Effector CD4-positive, alpha-beta T cell (primary cell): ENCODE measurements around the gene CHD2.
A peak's percentile ranks its signal among the peaks of the same experiment; 100 is the strongest.

Experiments used
- DNase-seq: peaks from one replicate; pipeline ENCODE4 v3.0.0-alpha.2; 2020

The CHD2 gene

GRCh38 chr15:92932946-92933649 lies 33.0 kb downstream of the CHD2 start:
- no peak for DNase-seq

- DNase-seq = no peak
Measured at GRCh38 chr15:92933831-92934230, 33.7 kb downstream of the CHD2 start.

DNA sequence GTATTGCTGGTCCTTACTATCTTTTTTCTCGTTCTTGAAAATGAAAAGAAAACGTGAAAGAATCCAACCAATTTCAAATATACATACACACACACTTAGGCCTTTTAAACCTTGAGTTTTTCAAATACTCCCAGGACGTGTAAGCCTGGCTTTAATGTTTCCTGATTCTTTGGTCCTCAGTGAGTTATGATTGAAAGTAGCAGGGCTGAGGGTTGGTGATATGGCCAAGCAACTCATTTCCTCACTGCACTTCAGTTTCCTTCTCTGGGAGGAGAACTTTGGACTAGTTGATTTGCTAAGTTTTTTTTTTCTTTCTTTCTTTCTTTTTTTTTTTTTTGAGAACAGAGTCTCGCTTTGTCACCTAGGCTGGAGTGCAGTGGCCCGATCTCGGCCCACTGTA lies 34.6 kb downstream of the CHD2 start:
- DNase-seq = no peak

- DNase-seq = no peak
Measured at GRCh38 chr15:92936138-92936537, 36.0 kb downstream of the CHD2 start.

GRCh38 chr15:92936693-92937092 lies 36.6 kb downstream of the CHD2 start:
- no peak for DNase-seq

- no peak for DNase-seq
Measured at GRCh38 chr15:92937901-92938300, 37.8 kb downstream of the CHD2 start.

- no peak for DNase-seq
Measured at GRCh38 chr15:92938387-92938786, 38.3 kb downstream of the CHD2 start.

DNA sequence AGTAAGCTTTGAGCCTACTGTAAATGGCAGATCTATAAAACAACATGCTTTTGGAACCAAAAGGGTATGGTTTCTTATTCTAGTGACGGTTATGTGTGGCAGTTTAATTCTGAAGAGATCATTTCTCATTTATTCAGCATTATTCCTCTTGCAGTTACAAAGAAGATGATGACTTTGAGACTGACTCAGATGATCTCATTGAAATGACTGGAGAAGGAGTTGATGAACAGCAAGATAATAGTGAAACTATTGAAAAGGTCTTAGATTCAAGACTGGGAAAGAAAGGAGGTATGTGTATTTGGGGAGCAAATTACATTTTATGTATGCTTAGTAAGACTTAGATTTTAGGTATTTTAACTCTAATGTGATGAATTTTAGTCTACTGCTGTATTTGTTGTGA lies 41.5 kb downstream of the CHD2 start:
- DNase-seq = no peak

DNA sequence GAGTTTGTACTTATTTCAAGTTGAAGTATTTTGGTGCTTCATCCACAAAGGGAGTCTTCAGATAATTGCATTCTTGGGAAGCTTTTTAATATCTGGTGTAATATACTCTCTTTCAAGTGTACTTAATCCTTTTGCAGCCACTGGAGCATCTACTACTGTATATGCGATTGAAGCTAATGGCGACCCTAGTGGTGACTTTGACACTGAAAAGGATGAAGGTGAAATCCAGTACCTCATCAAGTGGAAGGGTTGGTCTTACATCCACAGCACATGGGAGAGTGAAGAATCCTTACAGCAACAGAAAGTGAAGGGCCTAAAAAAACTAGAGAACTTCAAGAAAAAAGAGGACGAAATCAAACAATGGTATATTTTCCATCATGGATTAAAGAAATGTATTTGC lies 42.6 kb downstream of the CHD2 start:
- DNase-seq = no peak

- DNase-seq = no peak
Measured at GRCh38 chr15:92943581-92943980, 43.5 kb downstream of the CHD2 start.

GRCh38 chr15:92944946-92945521 lies 44.9 kb downstream of the CHD2 start:
- DNase-seq = no peak

DNA sequence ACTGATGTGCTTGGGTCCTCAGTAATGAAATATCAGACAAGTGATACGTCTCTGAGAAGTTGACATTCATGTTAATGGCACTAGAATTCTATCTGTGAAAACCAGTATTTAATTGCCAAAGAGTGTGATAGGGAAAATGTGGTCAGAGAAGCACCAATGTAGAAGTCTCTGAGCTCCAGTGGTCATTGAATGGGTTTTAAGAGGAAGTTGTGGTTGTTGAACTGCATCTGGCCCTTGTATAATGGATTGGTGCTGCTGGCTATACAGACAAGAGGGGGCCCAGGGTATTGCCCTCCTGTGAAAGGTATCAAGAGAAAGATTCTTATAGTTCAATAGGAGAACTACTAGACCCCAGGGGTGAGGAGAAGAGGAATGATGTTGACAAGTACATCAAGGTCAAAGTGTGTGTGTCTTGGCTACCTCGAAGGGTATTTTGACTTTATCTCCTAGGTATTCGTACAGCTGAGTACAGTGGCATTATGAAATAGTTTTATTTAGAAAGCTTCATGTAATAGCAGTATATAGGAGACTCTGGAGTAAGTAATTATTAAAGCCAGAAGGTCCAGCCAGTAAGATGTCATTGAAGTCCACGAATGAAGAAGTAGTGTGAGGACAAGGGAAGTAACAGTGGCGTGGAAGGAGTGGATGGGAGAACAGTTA lies 47.1 kb downstream of the CHD2 start:
- DNase-seq = no peak

GRCh38 chr15:92949604-92950249 lies 49.6 kb downstream of the CHD2 start:
- DNase-seq = no peak

DNA sequence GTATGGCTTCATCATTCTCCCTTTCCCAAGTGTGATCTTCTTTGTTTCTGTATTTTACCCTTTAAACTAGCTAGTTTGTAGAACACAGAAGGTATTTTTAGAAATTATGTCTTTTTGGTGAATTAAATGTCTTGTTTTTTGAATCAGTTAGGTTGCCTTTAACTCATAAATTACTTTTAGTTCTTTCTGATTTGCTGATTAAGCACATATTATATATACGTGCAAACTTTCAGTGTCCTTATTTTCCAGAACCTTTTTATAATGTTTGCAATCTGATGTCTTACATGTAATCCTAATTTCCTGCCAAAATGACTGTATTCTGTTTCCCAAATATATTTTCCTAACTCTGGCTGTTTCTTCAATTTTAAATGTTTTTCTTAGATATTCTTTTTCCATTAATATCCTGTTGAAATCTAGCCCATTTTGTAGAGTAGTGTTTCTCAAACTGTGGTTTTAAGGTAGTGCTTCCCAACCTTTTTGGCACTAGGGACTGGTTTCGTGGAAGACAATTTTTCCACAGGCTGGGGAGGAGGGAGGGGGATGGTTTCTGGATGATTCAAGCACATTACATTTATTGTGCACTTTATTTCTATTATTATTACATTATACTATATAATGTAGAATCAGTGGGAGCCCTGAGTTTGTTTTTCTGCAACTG lies 51.8 kb downstream of the CHD2 start:
- DNase-seq = no peak

DNA sequence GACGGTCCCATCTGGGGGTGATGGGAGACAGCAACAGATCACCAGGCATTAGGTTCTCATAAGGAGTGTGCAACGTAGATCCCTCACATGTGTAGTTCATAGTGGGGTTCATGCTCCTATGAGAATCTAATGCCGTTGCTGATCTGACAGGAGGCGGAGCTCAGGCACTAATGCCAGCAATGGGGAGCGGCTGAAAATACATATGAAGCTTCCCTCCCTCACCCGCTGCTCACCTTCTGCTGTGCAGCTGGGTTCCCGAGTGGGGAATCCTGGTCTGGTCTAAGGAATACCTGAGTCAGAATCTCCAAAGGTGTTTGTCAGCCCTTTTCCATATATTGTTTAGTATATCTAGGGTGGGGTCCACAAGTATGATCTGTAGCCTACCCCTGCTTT lies 52.3 kb downstream of the CHD2 start:
- no peak for DNase-seq

DNA sequence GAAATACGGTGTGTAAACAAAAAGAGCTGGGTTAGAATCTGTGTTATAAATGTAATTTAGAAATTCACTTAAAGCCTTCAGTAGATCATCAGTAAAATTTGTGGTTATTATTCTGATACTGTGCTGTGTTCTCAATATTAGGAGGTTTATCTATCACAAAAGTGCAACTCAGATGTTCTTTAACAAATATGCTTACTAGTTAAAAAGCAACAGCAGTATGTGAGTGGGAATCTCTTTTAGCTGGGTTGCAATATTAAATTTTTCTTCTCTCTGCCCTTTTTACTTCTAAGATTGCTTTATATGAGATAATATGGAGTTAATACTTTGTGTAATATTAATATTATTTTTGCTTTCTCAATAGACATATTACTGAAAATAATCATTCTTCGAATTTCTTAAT lies 53.4 kb downstream of the CHD2 start:
- no peak for DNase-seq

GRCh38 chr15:92954002-92954401 lies 53.9 kb downstream of the CHD2 start:
- DNase-seq = no peak

DNA sequence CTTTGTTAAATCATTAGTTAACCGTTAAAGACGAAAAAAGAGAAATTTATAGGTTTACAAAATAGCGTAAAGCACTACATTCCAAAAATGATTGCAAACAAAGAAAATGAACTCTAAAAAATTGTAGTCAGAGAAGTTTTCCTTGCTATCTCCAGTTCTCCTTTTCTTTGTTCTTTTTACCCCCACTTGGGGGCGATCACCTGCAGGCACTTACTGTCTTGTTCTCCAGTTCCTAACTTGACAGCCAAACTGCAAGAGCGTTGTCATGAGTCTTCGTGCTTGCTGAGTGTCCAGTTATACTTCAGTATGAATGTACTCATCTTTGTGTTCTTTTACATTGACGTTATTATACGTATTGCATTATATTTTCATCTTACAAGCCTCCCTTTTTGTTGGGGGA lies 54.5 kb downstream of the CHD2 start:
- DNase-seq = no peak

DNA sequence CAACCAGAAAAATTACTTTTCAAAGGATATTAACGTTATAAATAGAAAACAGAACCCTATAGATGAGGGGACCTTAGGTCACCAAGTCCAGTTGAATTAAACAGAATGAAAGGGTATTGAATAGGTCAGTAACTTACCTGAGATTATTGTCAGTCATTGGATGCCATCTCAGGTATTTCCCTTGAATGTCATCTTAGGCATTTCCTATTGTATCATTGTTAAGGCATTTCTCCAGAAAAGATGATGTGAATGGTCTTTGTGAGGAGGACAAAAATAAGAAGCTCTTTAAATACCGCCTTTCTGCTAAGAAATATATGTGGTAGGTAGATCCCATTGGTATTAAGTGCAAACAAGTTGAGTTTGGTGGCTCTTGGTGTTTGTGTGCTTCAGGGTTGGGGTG lies 55.6 kb downstream of the CHD2 start:
- DNase-seq = no peak

- DNase-seq = peak; percentile 42
Measured at GRCh38 chr15:92958105-92958504, 58.0 kb downstream of the CHD2 start.

GRCh38 chr15:92959219-92959618 lies 59.1 kb downstream of the CHD2 start:
- DNase-seq = no peak

GRCh38 chr15:92960996-92961681 lies 61.0 kb downstream of the CHD2 start:
- no peak for DNase-seq

- DNase-seq = no peak
Measured at GRCh38 chr15:92962914-92963313, 62.8 kb downstream of the CHD2 start.
